Osteoblast (primary cell): ENCODE data around the gene VSIR. TPM values are rescaled to one million over a fixed set of nuclear protein-coding genes. Genes with fewer than 3 reads are reported as not detected.

Source experiments
- DNase-seq: peaks from one replicate; pipeline ENCODE4 v3.0.0; 2011; ENCODE audit warnings: low spot score, mixed read lengths; ENCODE audit not compliant: insufficient read length; ENCODE audit errors: missing footprints
- H2AFZ ChIP-seq: 2 replicates; pipeline ENCODE4 v1.6.0; 2011; ENCODE audit warnings: mild to moderate bottlenecking, low read length
- H3K27ac ChIP-seq: 2 replicates; pipeline ENCODE4 v1.5.1; 2011; ENCODE audit warnings: mild to moderate bottlenecking, low read depth, low read length, moderate library complexity
- H3K27me3 ChIP-seq: 2 replicates; pipeline ENCODE4 v1.6.0; 2012; ENCODE audit warnings: mild to moderate bottlenecking, control low read depth, inconsistent platforms, low read length, moderate library complexity; ENCODE audit not compliant: insufficient read depth
- H3K36me3 ChIP-seq: 2 replicates; pipeline ENCODE4 v1.5.1; 2011; ENCODE audit warnings: mild to moderate bottlenecking, low read length, control low read depth, moderate library complexity; ENCODE audit not compliant: insufficient read depth
- H3K4me1 ChIP-seq: 2 replicates; pipeline ENCODE4 v1.5.1; 2011; ENCODE audit warnings: mild to moderate bottlenecking, low read length, control low read depth, moderate library complexity; ENCODE audit not compliant: insufficient read depth
- H3K4me2 ChIP-seq: 2 replicates; pipeline ENCODE4 v1.6.0; 2011; ENCODE audit warnings: mild to moderate bottlenecking, low read length; ENCODE audit not compliant: insufficient read depth
- H3K4me3 ChIP-seq: fragments of 200-600 bp; sonication (generic); 3 replicates; pipeline ENCODE4 v1.5.1; 2012; ENCODE audit warnings: mild to moderate bottlenecking, low read length, inconsistent platforms; ENCODE audit not compliant: insufficient read depth
- H3K79me2 ChIP-seq: 2 replicates; pipeline ENCODE4 v1.6.0; 2012; ENCODE audit warnings: mild to moderate bottlenecking, low read length, control low read depth, inconsistent platforms; ENCODE audit not compliant: insufficient read depth
- H3K9me3 ChIP-seq: 2 replicates; pipeline ENCODE4 v1.5.1; 2011; ENCODE audit warnings: low read depth, low read length, control low read depth
- H4K20me1 ChIP-seq: 2 replicates; pipeline ENCODE4 v1.6.0; 2012; ENCODE audit warnings: mild to moderate bottlenecking, low read length, control low read depth; ENCODE audit not compliant: insufficient read depth
- total RNA-seq: library from RNA; depleted of rRNA; stranded (reverse); fragments of >200 nt; gene quantifications from 2 replicates; pipeline ENCODE4 v1.2.3, GENCODE V29; 2012
- TF ChIP-seq, protein P1 (sequence below): IDR thresholded peaks from 2 replicates; pipeline ENCODE4 v1.5.1; 2011; ENCODE audit warnings: mild to moderate bottlenecking, low read depth, low read length, moderate library complexity; ENCODE audit errors: extremely low read depth

The VSIR gene
- total RNA-seq, 1 donor, result 75.3 TPM

- H2AFZ ChIP-seq, result no peak overlapping the region
- H3K36me3 ChIP-seq, result peaks cover 18% of the 10 kb centered on the region
Observed at GRCh38 chr10:71751515-71752224, 21.6 kb downstream of the VSIR start.

DNA sequence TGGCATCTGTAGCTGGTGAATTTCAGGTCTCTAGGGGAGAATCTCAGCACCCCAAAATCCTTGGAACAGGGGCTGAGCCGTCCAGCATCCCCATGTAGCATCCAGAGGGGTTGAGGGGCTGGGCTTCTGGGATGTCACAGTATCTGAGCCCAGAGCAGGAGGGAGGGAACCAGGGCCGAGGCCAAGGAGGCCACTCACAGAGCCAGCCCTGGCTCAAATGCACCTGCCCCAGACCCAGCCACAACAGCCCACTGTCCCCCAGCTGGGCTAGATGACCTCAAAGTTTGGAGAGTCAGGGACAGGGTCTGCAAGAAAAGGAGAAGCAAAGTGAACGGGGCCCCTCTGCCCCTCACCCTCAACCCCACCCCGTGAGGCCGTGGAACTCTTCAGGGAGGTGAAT lies 22.3 kb downstream of the VSIR start:
- Histone ChIP-seq H3K27ac (no peak overlapping the region), H3K36me3 (peaks cover 18% of the 10 kb centered on the region), H3K4me3 (no peak overlapping the region), H3K9me3 (no peaks in the 10 kb centered on the region), H3K79me2 (no peaks in the 10 kb centered on the region), H3K4me2 (no peak overlapping the region), H3K27me3 (no peaks in the 10 kb centered on the region), H4K20me1 (peaks cover 6% of the 10 kb centered on the region), H2AFZ (no peak overlapping the region), H3K4me1 (no peaks in the 10 kb centered on the region)
- DNase-seq, result no peak
- TF ChIP-seq, protein P1, sequence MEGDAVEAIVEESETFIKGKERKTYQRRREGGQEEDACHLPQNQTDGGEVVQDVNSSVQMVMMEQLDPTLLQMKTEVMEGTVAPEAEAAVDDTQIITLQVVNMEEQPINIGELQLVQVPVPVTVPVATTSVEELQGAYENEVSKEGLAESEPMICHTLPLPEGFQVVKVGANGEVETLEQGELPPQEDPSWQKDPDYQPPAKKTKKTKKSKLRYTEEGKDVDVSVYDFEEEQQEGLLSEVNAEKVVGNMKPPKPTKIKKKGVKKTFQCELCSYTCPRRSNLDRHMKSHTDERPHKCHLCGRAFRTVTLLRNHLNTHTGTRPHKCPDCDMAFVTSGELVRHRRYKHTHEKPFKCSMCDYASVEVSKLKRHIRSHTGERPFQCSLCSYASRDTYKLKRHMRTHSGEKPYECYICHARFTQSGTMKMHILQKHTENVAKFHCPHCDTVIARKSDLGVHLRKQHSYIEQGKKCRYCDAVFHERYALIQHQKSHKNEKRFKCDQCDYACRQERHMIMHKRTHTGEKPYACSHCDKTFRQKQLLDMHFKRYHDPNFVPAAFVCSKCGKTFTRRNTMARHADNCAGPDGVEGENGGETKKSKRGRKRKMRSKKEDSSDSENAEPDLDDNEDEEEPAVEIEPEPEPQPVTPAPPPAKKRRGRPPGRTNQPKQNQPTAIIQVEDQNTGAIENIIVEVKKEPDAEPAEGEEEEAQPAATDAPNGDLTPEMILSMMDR, result no peak

More at GRCh38 chr10:71751515-71752224, 21.6 kb downstream of the VSIR start:
- H3K9me3 ChIP-seq, result no peaks in the 10 kb centered on the region
- H3K27me3 ChIP-seq, result no peaks in the 10 kb centered on the region
- peaks cover 6% of the 10 kb centered on the region for H4K20me1 ChIP-seq
- H3K4me3 ChIP-seq, result no peak overlapping the region
- H3K27ac ChIP-seq, result no peak overlapping the region
- no peaks in the 10 kb centered on the region for H3K79me2 ChIP-seq
- no peaks in the 10 kb centered on the region for H3K4me1 ChIP-seq
- TF ChIP-seq, protein P1, result no peak
- no peak overlapping the region for H3K4me2 ChIP-seq
- DNase-seq, result no peak

- Histone ChIP-seq H3K4me1 (no peaks in the 10 kb centered on the region), H3K4me3 (no peak overlapping the region), H3K27me3 (no peaks in the 10 kb centered on the region), H3K79me2 (no peaks in the 10 kb centered on the region), H2AFZ (no peak overlapping the region), H3K4me2 (no peak overlapping the region), H3K9me3 (no peaks in the 10 kb centered on the region), H3K36me3 (peaks cover 18% of the 10 kb centered on the region), H3K27ac (no peak overlapping the region), H4K20me1 (peaks cover 6% of the 10 kb centered on the region)
- TF ChIP-seq, protein P1, result no peak
- no peak for DNase-seq
Observed at GRCh38 chr10:71750124-71750841, 23.0 kb downstream of the VSIR start.

DNA sequence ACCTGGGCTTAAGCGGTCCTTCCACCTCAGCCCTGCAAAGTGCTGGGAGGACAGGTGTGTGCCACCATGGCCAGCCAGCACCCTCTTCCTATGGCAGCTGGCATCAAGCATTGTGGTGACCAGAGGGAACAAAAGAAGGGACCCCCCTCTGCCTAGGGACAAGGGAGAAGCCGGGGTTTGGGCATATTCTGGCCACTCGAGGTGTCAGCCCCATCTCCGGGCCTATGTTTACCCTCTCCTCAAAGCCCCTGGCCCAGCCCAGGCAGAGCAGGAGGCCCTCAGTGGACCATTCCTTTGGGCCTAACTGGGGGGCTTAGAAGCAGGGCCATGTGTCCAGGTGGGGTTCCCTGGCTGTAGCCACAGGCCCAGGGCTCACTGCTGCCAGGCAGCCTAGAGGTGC lies 23.9 kb downstream of the VSIR start:
- Histone ChIP-seq H3K4me3 (no peak overlapping the region), H3K4me2 (no peak overlapping the region), H3K9me3 (no peaks in the 10 kb centered on the region), H2AFZ (no peak overlapping the region), H4K20me1 (peaks cover 6% of the 10 kb centered on the region), H3K4me1 (no peaks in the 10 kb centered on the region), H3K79me2 (no peaks in the 10 kb centered on the region), H3K27me3 (no peaks in the 10 kb centered on the region), H3K36me3 (peaks cover 18% of the 10 kb centered on the region), H3K27ac (no peak overlapping the region)
- no peak for DNase-seq
- TF ChIP-seq, protein P1, result no peak
